Measurements from ENCODE around the gene CCNH. TPM values are rescaled to one million over a fixed set of nuclear protein-coding genes. Genes with fewer than 3 reads are reported as not detected.

CCNH gene
- total RNA-seq, 2 experiments from 2014 or later = 75.9 to 98.4 TPM

- ChIA-PET POLR2A (interaction anchor here (0.7 to 1.4 kb wide), 3 partner anchors 21 to 855 kb away, joined by 3 to 6 read pairs (median 4); partner anchors contain the start of gene CCNH), CTCF (ENCODE audit: unreplicated experiment) (no interaction called here)
- TF ChIP-seq EZH2phosphoT487 (IDR thresholded peaks at IDR 0.05; ENCODE audit: borderline replicate concordance, low read depth, low read length) = no peak
- TF ChIP-seq, protein P1, sequence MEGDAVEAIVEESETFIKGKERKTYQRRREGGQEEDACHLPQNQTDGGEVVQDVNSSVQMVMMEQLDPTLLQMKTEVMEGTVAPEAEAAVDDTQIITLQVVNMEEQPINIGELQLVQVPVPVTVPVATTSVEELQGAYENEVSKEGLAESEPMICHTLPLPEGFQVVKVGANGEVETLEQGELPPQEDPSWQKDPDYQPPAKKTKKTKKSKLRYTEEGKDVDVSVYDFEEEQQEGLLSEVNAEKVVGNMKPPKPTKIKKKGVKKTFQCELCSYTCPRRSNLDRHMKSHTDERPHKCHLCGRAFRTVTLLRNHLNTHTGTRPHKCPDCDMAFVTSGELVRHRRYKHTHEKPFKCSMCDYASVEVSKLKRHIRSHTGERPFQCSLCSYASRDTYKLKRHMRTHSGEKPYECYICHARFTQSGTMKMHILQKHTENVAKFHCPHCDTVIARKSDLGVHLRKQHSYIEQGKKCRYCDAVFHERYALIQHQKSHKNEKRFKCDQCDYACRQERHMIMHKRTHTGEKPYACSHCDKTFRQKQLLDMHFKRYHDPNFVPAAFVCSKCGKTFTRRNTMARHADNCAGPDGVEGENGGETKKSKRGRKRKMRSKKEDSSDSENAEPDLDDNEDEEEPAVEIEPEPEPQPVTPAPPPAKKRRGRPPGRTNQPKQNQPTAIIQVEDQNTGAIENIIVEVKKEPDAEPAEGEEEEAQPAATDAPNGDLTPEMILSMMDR (conservative IDR thresholded peaks at IDR 0.05; ENCODE audit: low read length) = no peak
- H3K4me2 ChIP-seq (ENCODE audit: low read length) = no peak overlapping the region
- TSS peak; percentile 8 for BruUV-seq (replicated peaks)
- H3K4me3 ChIP-seq (ENCODE audit: low read depth, low read length, poor library complexity, severe bottlenecking) = no peak overlapping the region
- H3K9me2 ChIP-seq (ENCODE audit: insufficient read depth, low read length) = no peaks in the 10 kb centered on the region
- no peak overlapping the region for H3K27ac ChIP-seq (ENCODE audit: low read depth, low read length, poor library complexity, severe bottlenecking)
- DNase-seq (ENCODE audit: low spot score) = no peak
- H3K4me1 ChIP-seq (ENCODE audit: insufficient read depth, low read length, poor library complexity, severe bottlenecking) = no peaks in the 10 kb centered on the region
- no peaks in the 10 kb centered on the region for H3K79me2 ChIP-seq (ENCODE audit: insufficient read depth, low read depth, low read length)
- H3K36me3 ChIP-seq (ENCODE audit: insufficient read depth, low read length) = peaks cover 100% of the 10 kb centered on the region
- H4K20me1 ChIP-seq (ENCODE audit: insufficient read depth, low read length) = no peaks in the 10 kb centered on the region; the same call in 1 of the 2 replicates
- intact Hi-C loops (cut with micrococcal nuclease; ENCODE audit: unreplicated experiment) = no loop called here
- H2AFZ ChIP-seq (ENCODE audit: low read length) = no peak overlapping the region
- H3K9me3 ChIP-seq (ENCODE audit: low read length) = no peaks in the 10 kb centered on the region
Measured at GRCh38 chr5:87383216-87383615, 29.5 kb downstream of the CCNH start.

GRCh38 chr5:87382224-87382623, 30.5 kb downstream of the CCNH start:
- TF ChIP-seq EZH2phosphoT487 (IDR thresholded peaks at IDR 0.05; ENCODE audit: borderline replicate concordance, low read depth, low read length) = no peak
- TF ChIP-seq, protein P1 (conservative IDR thresholded peaks at IDR 0.05; ENCODE audit: low read length) = no peak
- Histone ChIP-seq H3K4me1 (ENCODE audit: insufficient read depth, low read length, poor library complexity, severe bottlenecking) (no peaks in the 10 kb centered on the region), H3K4me3 (ENCODE audit: low read depth, low read length, poor library complexity, severe bottlenecking) (no peak overlapping the region), H4K20me1 (ENCODE audit: insufficient read depth, low read length) (no peaks in the 10 kb centered on the region; the same call in 1 of the 2 replicates), H3K9me2 (ENCODE audit: insufficient read depth, low read length) (no peaks in the 10 kb centered on the region), H3K4me2 (ENCODE audit: low read length) (no peak overlapping the region), H3K9me3 (ENCODE audit: low read length) (no peaks in the 10 kb centered on the region), H3K36me3 (ENCODE audit: insufficient read depth, low read length) (peaks cover 100% of the 10 kb centered on the region), H3K79me2 (ENCODE audit: insufficient read depth, low read depth, low read length) (no peaks in the 10 kb centered on the region), H3K27ac (ENCODE audit: low read depth, low read length, poor library complexity, severe bottlenecking) (no peak overlapping the region), H2AFZ (ENCODE audit: low read length) (no peak overlapping the region)
- CTCF ChIA-PET (ENCODE audit: unreplicated experiment) = no interaction called here
- DNase-seq (ENCODE audit: low spot score) = no peak
- POLR2A ChIA-PET = no interaction called here
- BruUV-seq (replicated peaks) = no TSS peak
- intact Hi-C loops (cut with micrococcal nuclease; ENCODE audit: unreplicated experiment) = no loop called here

DNA sequence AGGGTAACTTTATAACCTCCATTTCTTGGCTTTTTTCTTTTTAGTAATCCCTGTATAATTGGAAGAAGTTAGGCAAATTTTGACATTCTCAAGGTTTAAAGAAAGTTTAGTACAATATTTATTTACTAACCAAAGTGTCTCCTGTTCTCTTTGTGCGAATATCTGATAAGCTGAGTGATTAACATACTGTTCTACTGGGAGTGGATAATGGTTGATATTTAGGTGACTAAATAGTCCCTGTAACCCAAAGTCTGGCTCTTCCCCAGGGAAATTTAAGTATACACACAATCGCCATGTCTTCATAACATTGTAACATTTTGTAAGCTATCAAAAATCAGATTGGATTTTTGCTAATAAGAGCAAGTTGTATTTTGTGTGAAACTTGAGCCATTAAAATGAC, 40.0 kb downstream of the CCNH start:
- Histone ChIP-seq H3K4me2 (ENCODE audit: low read length) (no peak overlapping the region), H3K36me3 (ENCODE audit: insufficient read depth, low read length) (peaks cover 83% of the 10 kb centered on the region), H3K4me3 (ENCODE audit: low read depth, low read length, poor library complexity, severe bottlenecking) (no peak overlapping the region), H3K27ac (ENCODE audit: low read depth, low read length, poor library complexity, severe bottlenecking) (no peak overlapping the region), H3K9me3 (ENCODE audit: low read length) (no peaks in the 10 kb centered on the region), H3K4me1 (ENCODE audit: insufficient read depth, low read length, poor library complexity, severe bottlenecking) (no peaks in the 10 kb centered on the region), H3K9me2 (ENCODE audit: insufficient read depth, low read length) (no peaks in the 10 kb centered on the region), H4K20me1 (ENCODE audit: insufficient read depth, low read length) (no peaks in the 10 kb centered on the region), H3K79me2 (ENCODE audit: insufficient read depth, low read depth, low read length) (no peaks in the 10 kb centered on the region), H2AFZ (ENCODE audit: low read length) (no peak overlapping the region)
- intact Hi-C loops (cut with micrococcal nuclease; ENCODE audit: unreplicated experiment) = no loop called here
- no peak for TF ChIP-seq EZH2phosphoT487 (IDR thresholded peaks at IDR 0.05; ENCODE audit: borderline replicate concordance, low read depth, low read length)
- TF ChIP-seq, protein P1 (conservative IDR thresholded peaks at IDR 0.05; ENCODE audit: low read length) = no peak
- ChIA-PET CTCF (ENCODE audit: unreplicated experiment) (no interaction called here), POLR2A (interaction anchor here (0.7 to 1.3 kb wide), 4 partner anchors 9 to 902 kb away, joined by 3 to 6 read pairs (median 5); no protein-coding TSS in a partner anchor)
- no peak for DNase-seq (ENCODE audit: low spot score)
- no TSS peak for BruUV-seq (replicated peaks)
